ENCODE results near the gene PNPLA5.

DNA sequence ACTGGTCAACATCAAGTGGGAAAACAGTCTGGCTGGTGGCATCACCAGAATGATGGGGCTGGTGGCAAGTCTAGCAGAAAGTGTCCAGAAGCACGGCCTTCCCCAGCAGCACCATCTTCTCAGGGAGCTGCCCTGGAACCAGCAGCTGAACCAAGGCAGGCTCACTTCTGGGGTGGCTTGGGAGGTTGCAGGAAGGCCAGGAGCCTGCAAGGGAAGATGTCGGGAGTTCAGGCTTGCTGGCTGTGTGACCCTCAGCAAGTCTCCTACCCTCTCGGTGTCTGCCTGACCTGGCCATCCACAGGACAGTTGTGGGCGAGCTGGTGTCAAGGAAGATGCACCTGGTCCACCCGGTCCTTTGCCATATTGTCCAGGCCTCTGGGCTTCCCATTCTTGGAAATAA is 2.3 kb upstream of the PNPLA5 start:
- TF ChIP-seq, protein P1, sequence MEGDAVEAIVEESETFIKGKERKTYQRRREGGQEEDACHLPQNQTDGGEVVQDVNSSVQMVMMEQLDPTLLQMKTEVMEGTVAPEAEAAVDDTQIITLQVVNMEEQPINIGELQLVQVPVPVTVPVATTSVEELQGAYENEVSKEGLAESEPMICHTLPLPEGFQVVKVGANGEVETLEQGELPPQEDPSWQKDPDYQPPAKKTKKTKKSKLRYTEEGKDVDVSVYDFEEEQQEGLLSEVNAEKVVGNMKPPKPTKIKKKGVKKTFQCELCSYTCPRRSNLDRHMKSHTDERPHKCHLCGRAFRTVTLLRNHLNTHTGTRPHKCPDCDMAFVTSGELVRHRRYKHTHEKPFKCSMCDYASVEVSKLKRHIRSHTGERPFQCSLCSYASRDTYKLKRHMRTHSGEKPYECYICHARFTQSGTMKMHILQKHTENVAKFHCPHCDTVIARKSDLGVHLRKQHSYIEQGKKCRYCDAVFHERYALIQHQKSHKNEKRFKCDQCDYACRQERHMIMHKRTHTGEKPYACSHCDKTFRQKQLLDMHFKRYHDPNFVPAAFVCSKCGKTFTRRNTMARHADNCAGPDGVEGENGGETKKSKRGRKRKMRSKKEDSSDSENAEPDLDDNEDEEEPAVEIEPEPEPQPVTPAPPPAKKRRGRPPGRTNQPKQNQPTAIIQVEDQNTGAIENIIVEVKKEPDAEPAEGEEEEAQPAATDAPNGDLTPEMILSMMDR (conservative IDR thresholded peaks at IDR 0.05; ENCODE audit: low read length): no peak
- no peak for TF ChIP-seq EZH2phosphoT487 (IDR thresholded peaks at IDR 0.05; ENCODE audit: borderline replicate concordance)

Data from Loucy (cell line).